HL-60 (cell line): ENCODE measurements around the gene PPP1R9B.

ENCODE experiments used
- CTCF ChIP-seq: IDR thresholded peaks from one replicate; pipeline ENCODE4 v1.5.1; 2011; ENCODE audit warnings: low read length, control low read depth, inconsistent platforms; ENCODE audit not compliant: insufficient read depth
- POLR2AphosphoS5 ChIP-seq: IDR thresholded peaks from 2 replicates; pipeline ENCODE4 v1.6.1; 2012; ENCODE audit warnings: low read depth

GRCh38 chr17:50087912-50088405 is 62.5 kb downstream of the PPP1R9B start:
- TF ChIP-seq CTCF (no peak), POLR2AphosphoS5 (no peak)
